H9 (cell line): ENCODE data around the gene TEX51. TPM values are rescaled to one million over a fixed set of nuclear protein-coding genes. Genes with fewer than 3 reads are reported as not detected.

Experiments
- DNase-seq: peaks from one replicate; pipeline ENCODE4 v3.0.0-alpha.2; 2017
- H2AFZ ChIP-seq: one replicate; pipeline ENCODE4 v1.6.1; 2013; ENCODE audit warnings: mild to moderate bottlenecking, low read length, control low read depth, moderate library complexity
- H2AK5ac ChIP-seq: 2 replicates; pipeline ENCODE4 v1.6.1; 2013; ENCODE audit warnings: low read length, control low read depth, mixed read lengths; ENCODE audit not compliant: insufficient read length
- H2BK120ac ChIP-seq: one replicate; pipeline ENCODE4 v1.6.1; 2013; ENCODE audit warnings: low read depth, mild to moderate bottlenecking, low read length, control low read depth, inconsistent platforms; ENCODE audit not compliant: poor library complexity, severe bottlenecking
- H2BK12ac ChIP-seq: 2 replicates; pipeline ENCODE4 v1.6.1; 2013; ENCODE audit warnings: low read length, control low read depth, mixed read lengths, low read depth; ENCODE audit not compliant: insufficient read length
- H2BK15ac ChIP-seq: 2 replicates; pipeline ENCODE4 v1.6.1; 2013; ENCODE audit warnings: low read depth, low read length, control low read depth
- H2BK20ac ChIP-seq: one replicate; pipeline ENCODE4 v1.6.1; 2013; ENCODE audit warnings: low read depth, mild to moderate bottlenecking, low read length, control low read depth, inconsistent platforms; ENCODE audit not compliant: poor library complexity, severe bottlenecking
- H2BK5ac ChIP-seq: 2 replicates; pipeline ENCODE4 v1.6.1; 2013; ENCODE audit warnings: low read length, control low read depth, mixed read lengths; ENCODE audit not compliant: insufficient read length
- H3K14ac ChIP-seq: 2 replicates; pipeline ENCODE4 v1.6.1; 2013; ENCODE audit warnings: low read length, control low read depth; ENCODE audit not compliant: insufficient read depth
- H3K18ac ChIP-seq: 2 replicates; pipeline ENCODE4 v1.6.1; 2013; ENCODE audit warnings: low read depth, mild to moderate bottlenecking, mixed read lengths, low read length, control low read depth; ENCODE audit not compliant: insufficient read length
- H3K23ac ChIP-seq: 2 replicates; pipeline ENCODE4 v1.6.1; 2013; ENCODE audit warnings: low read length, control low read depth, mixed read lengths, low read depth; ENCODE audit not compliant: insufficient read length
- H3K23me2 ChIP-seq: 2 replicates; pipeline ENCODE4 v1.6.1; 2013; ENCODE audit warnings: low read depth, mild to moderate bottlenecking, mixed read lengths, low read length, control low read depth; ENCODE audit not compliant: insufficient read length, poor library complexity, severe bottlenecking
- H3K27ac ChIP-seq: 2 replicates; pipeline ENCODE4 v1.5.1; 2013; ENCODE audit warnings: low read length, control low read depth, mixed read lengths, low read depth; ENCODE audit not compliant: insufficient read length
- H3K27me3 ChIP-seq: 2 replicates; pipeline ENCODE4 v1.6.1; 2013; ENCODE audit warnings: low read length, control low read depth, inconsistent platforms; ENCODE audit not compliant: insufficient read depth
- H3K4ac ChIP-seq: 2 replicates; pipeline ENCODE4 v1.6.1; 2013; ENCODE audit warnings: low read depth, mild to moderate bottlenecking, control low read depth, inconsistent platforms, low read length, moderate library complexity
- H3K4me1 ChIP-seq: 2 replicates; pipeline ENCODE4 v1.6.1; 2013; ENCODE audit warnings: low read length, control low read depth, inconsistent platforms; ENCODE audit not compliant: insufficient read depth
- H3K4me2 ChIP-seq: 2 replicates; pipeline ENCODE4 v1.6.1; 2013; ENCODE audit warnings: low read length, control low read depth, mixed read lengths; ENCODE audit not compliant: insufficient read length, insufficient read depth
- H3K56ac ChIP-seq: 2 replicates; pipeline ENCODE4 v1.6.1; 2013; ENCODE audit warnings: low read depth, mild to moderate bottlenecking, mixed read lengths, low read length, control low read depth; ENCODE audit not compliant: insufficient read length
- H3K79me1 ChIP-seq: 2 replicates; pipeline ENCODE4 v1.6.1; 2013; ENCODE audit warnings: low read depth, mild to moderate bottlenecking, moderate library complexity, low read length, control low read depth, inconsistent platforms; ENCODE audit not compliant: insufficient read depth, poor library complexity, severe bottlenecking
- H3K79me2 ChIP-seq: 2 replicates; pipeline ENCODE4 v1.6.1; 2013; ENCODE audit warnings: low read length, control low read depth, inconsistent platforms; ENCODE audit not compliant: insufficient read depth
- H3K9ac ChIP-seq: 2 replicates; pipeline ENCODE4 v1.6.1; 2013; ENCODE audit warnings: low read length, control low read depth, mixed read lengths; ENCODE audit not compliant: insufficient read length; ENCODE audit errors: extremely low read depth
- H3K9me3 ChIP-seq: one replicate; pipeline ENCODE4 v1.6.1; 2013; ENCODE audit warnings: low read depth, low read length, inconsistent platforms; ENCODE audit not compliant: control insufficient read depth
- H3T11ph ChIP-seq: one replicate; pipeline ENCODE4 v1.6.1; 2013; ENCODE audit warnings: mild to moderate bottlenecking, low read length, control low read depth, inconsistent platforms
- H4K20me1 ChIP-seq: one replicate; pipeline ENCODE4 v1.6.1; 2013; ENCODE audit not compliant: control insufficient read depth, insufficient read length, insufficient read depth
- H4K5ac ChIP-seq: 2 replicates; pipeline ENCODE4 v1.6.1; 2013; ENCODE audit warnings: low read depth, mild to moderate bottlenecking, mixed read lengths, low read length, control low read depth; ENCODE audit not compliant: insufficient read length
- H4K8ac ChIP-seq: replicated peaks from 2 replicates; pipeline ENCODE4 v1.6.1; 2013; ENCODE audit warnings: low read length, control low read depth, mixed read lengths, low read depth; ENCODE audit not compliant: insufficient read length
- H4K91ac ChIP-seq: 2 replicates; pipeline ENCODE4 v1.6.1; 2013; ENCODE audit warnings: low read depth, mild to moderate bottlenecking, moderate library complexity, mixed read lengths, low read length, control low read depth; ENCODE audit not compliant: insufficient read length
- H3K27ac Mint-ChIP-seq, 3 experiments: 2 replicates in 2 of 3; 3 replicates in 1 of 3; pipeline ENCODE4 v1.8.0; 2020 to 2021; ENCODE audit warnings: mixed read lengths in 3 of 3, mild to moderate bottlenecking in 1 of 3, moderate library complexity in 1 of 3
- H3K27me3 Mint-ChIP-seq: 2 replicates; pipeline ENCODE4 v1.8.0; 2021; ENCODE audit warnings: low read depth, mild to moderate bottlenecking, moderate library complexity, mixed read lengths
- H3K36me3 Mint-ChIP-seq, 3 experiments: 2 replicates in 2 of 3; 3 replicates in 1 of 3; pipeline ENCODE4 v1.8.0; 2020 to 2021; ENCODE audit warnings: low read depth in 3 of 3, mixed read lengths in 3 of 3; ENCODE audit not compliant: insufficient read depth in 1 of 3
- H3K4me1 Mint-ChIP-seq, 2 experiments: 2 replicates each; pipeline ENCODE4 v1.8.0; 2020; ENCODE audit warnings: mixed read lengths in 2 of 2
- H3K4me3 Mint-ChIP-seq, 2 experiments: 2 replicates in 1 of 2; 3 replicates in 1 of 2; pipeline ENCODE4 v1.8.0; 2020 to 2021; ENCODE audit warnings: mild to moderate bottlenecking in 2 of 2, mixed read lengths in 2 of 2, moderate library complexity in 1 of 2
- H3K9me3 Mint-ChIP-seq, 2 experiments: 2 replicates in 1 of 2; 3 replicates in 1 of 2; pipeline ENCODE4 v1.8.0; 2020; ENCODE audit warnings: mild to moderate bottlenecking in 2 of 2, mixed read lengths in 2 of 2, moderate library complexity in 1 of 2
- CTCF ChIP-seq: fragments of 200-600 bp; sonication (generic); conservative IDR thresholded peaks from 3 replicates; pipeline ENCODE4 v1.8.0; 2021; ENCODE audit warnings: antibody characterized with exemption, mild to moderate bottlenecking
- WGBS: extraction: QIAGEN DNeasy Blood & Tissue Kit; methylation state at CpG from one replicate; pipeline ENCODE4 v1.1.7; 2013; ENCODE audit warnings: missing lambda C conversion rate, low lambda C conversion rate, mixed read lengths; ENCODE audit not compliant: insufficient read length; ENCODE audit errors: extremely low coverage; 5-methylcytosine and 5-hydroxymethylcytosine counted together
- total RNA-seq: library from RNA; stranded (reverse); gene quantifications from 2 replicates; pipeline ENCODE4 v1.2.1, GENCODE V29; 2021

The TEX51 gene
- total RNA-seq, 1 experiment from 2014 or later = not detected

GRCh38 chr2:126914811-126915500, 16.3 kb downstream of the TEX51 start:
- no peak overlapping the region for H3K27ac ChIP-seq
- H3K27me3 ChIP-seq = no peaks in the 10 kb centered on the region
- no peak overlapping the region for H4K91ac ChIP-seq
- H3K9ac ChIP-seq = no peak overlapping the region
- WGBS = no CpG with 5 or more reads among the region's 14 CpGs
- H4K20me1 ChIP-seq = no peaks in the 10 kb centered on the region
- H2BK12ac ChIP-seq = no peak overlapping the region
- H4K8ac ChIP-seq = no peak overlapping the region
- H3K27ac Mint-ChIP-seq = no peak overlapping the region
- H3K36me3 Mint-ChIP-seq = no peaks in the 10 kb centered on the region; a peak in 1 of 7 replicates
- H3K18ac ChIP-seq = no peak overlapping the region
- H3K14ac ChIP-seq = no peak overlapping the region; the same call in 1 of the 2 replicates
- H2BK15ac ChIP-seq = no peak overlapping the region
- no peaks in the 10 kb centered on the region for H3K4me1 ChIP-seq
- no peaks in the 10 kb centered on the region for H3K9me3 ChIP-seq
- no peak for DNase-seq
- H2BK5ac ChIP-seq = no peak overlapping the region
- no peak overlapping the region for H3K23ac ChIP-seq
- no peak overlapping the region for H4K5ac ChIP-seq
- no peak overlapping the region for H2BK20ac ChIP-seq
- peaks cover 26% of the 10 kb centered on the region for H3K27me3 Mint-ChIP-seq
- H3K4me3 Mint-ChIP-seq = no peak overlapping the region
- no peaks in the 10 kb centered on the region for H3K79me1 ChIP-seq
- 0 out of 4 replicates have a peak, but pooled peaks cover 0 to 2% of the 10 kb centered on the region in 2 experiments for H3K4me1 Mint-ChIP-seq
- TF ChIP-seq CTCF = no peak
- H3K56ac ChIP-seq = no peak overlapping the region
- H2AFZ ChIP-seq = no peak overlapping the region
- H2AK5ac ChIP-seq = no peak overlapping the region
- H2BK120ac ChIP-seq = no peak overlapping the region
- H3K4ac ChIP-seq = no peak overlapping the region
- no peaks in the 10 kb centered on the region; a peak in 1 of 5 replicates for H3K9me3 Mint-ChIP-seq
- H3T11ph ChIP-seq = no peak overlapping the region
- no peaks in the 10 kb centered on the region for H3K79me2 ChIP-seq
- no peaks in the 10 kb centered on the region for H3K23me2 ChIP-seq
- H3K4me2 ChIP-seq = no peak overlapping the region
